Activated CD4-positive, alpha-beta T cell treated with anti-CD3 and anti-CD28 coated beads for 36 hours (primary cell): ENCODE measurements around the gene UNC45B. TPM values are rescaled to one million over a fixed set of nuclear protein-coding genes. Genes with fewer than 3 reads are reported as not detected.
"Not testable (repeated sequence)": the region's sequence is repeated elsewhere in the genome, so short reads cannot be mapped to it uniquely, and the experiment has no call there.

Experiments
- ATAC-seq: fragments of 200-7000 bp; cut with Tn5 transposase; one replicate; pipeline ENCODE4 v1.10.0; 2021; ENCODE audit warnings: mild to moderate bottlenecking, moderate library complexity
- CTCF ChIA-PET: fragments of 350-600 bp; sonication (Branson Sonifier 250); formaldehyde crosslinking; loops from one replicate; lab custom pipeline; 2021; ENCODE audit warnings: antibody characterized with exemption; lab: Charles Lee
- POLR2A ChIA-PET: fragments of 350-600 bp; sonication (Branson Sonifier 250); formaldehyde crosslinking; loops from one replicate; lab custom pipeline; 2021; ENCODE audit warnings: antibody characterized with exemption, inconsistent platforms; lab: Charles Lee
- DNase-seq: peaks from one replicate; pipeline ENCODE4 v3.0.0-alpha.2; 2020
- H3K27ac Mint-ChIP-seq: one replicate; pipeline ENCODE4 v1.8.0; 2021; ENCODE audit warnings: mixed read lengths
- H3K27me3 Mint-ChIP-seq: one replicate; pipeline ENCODE4 v1.8.0; 2021; ENCODE audit warnings: mixed read lengths
- H3K36me3 Mint-ChIP-seq: one replicate; pipeline ENCODE4 v1.8.0; 2021; ENCODE audit warnings: low read depth, mixed read lengths
- H3K4me1 Mint-ChIP-seq: one replicate; pipeline ENCODE4 v1.8.0; 2021; ENCODE audit warnings: mixed read lengths
- H3K4me3 Mint-ChIP-seq: one replicate; pipeline ENCODE4 v1.8.0; 2021; ENCODE audit warnings: mild to moderate bottlenecking, moderate library complexity, mixed read lengths
- H3K9me3 Mint-ChIP-seq: one replicate; pipeline ENCODE4 v1.8.0; 2021; ENCODE audit warnings: low read depth, mixed read lengths
- intact Hi-C, 2 experiments: fragments of 100-400 bp; cut with DNase I in 1 of 2; cut with micrococcal nuclease in 1 of 2; formaldehyde crosslinking; loops; one replicate each; pipeline versions ENCODE4 v1.14.2 to v1.15.1; 2022 to 2024; cut with DNase I, micrococcal nuclease
- total RNA-seq, 2 experiments: library from RNA; stranded (reverse); gene quantifications; one replicate each; pipeline ENCODE4 v1.2.3, GENCODE V29; 2021

UNC45B gene
- total RNA-seq, 2 experiments from 2014 or later: 0.07 TPM; not detected in 1

- Mint-ChIP-seq H3K27ac (peak overlapping the region; percentile 80), H3K9me3 (peaks cover 10% of the 10 kb centered on the region), H3K4me1 (peaks cover 80% of the 10 kb centered on the region), H3K27me3 (no peaks in the 10 kb centered on the region), H3K36me3 (no peaks in the 10 kb centered on the region), H3K4me3 (peak overlapping the region; percentile 49)
- ATAC-seq (peak; percentile 69), DNase-seq (no peak)
- CTCF ChIA-PET: interaction anchor here (0.5 to 2.5 kb wide), 10 partner anchors 8 to 365 kb away, joined by 3 to 8 read pairs (median 3); no protein-coding TSS in a partner anchor
- POLR2A ChIA-PET: interaction anchor here (0.5 to 2.0 kb wide), 8 partner anchors 24 to 363 kb away, joined by 3 to 11 read pairs (median 4); partner anchors contain the start of gene SLFN5
- intact Hi-C loops: loop anchor here (1.0 to 10.0 kb wide), 12 partner anchors 28 to 595 kb away; partner anchors contain the start of genes AP2B1 (in 1 of the 2), CCT6B (in 1 of the 2), RFFL (in 1 of the 2) and SLFN11 (in 1 of the 2)
Observed at GRCh38 chr17:35214192-35214591, 66.6 kb downstream of the UNC45B start.

- CTCF ChIA-PET: interaction anchor here (0.5 to 2.5 kb wide), 10 partner anchors 9 to 365 kb away, joined by 3 to 8 read pairs (median 3); no protein-coding TSS in a partner anchor
- intact Hi-C loops: loop anchor here (1.0 to 10.0 kb wide), 13 partner anchors 28 to 594 kb away; partner anchors contain the start of genes AP2B1 (in 1 of the 2), CCT6B (in 1 of the 2), NLE1 (in 1 of the 2) and RFFL (in 1 of the 2)
- Mint-ChIP-seq H3K27me3 (no peaks in the 10 kb centered on the region), H3K27ac (peak overlapping the region; percentile 80), H3K36me3 (no peaks in the 10 kb centered on the region), H3K4me3 (peak overlapping the region; percentile 49), H3K9me3 (peaks cover 8% of the 10 kb centered on the region), H3K4me1 (peaks cover 85% of the 10 kb centered on the region)
- DNase-seq (peak; percentile 54), ATAC-seq (peak; percentile 67)
- POLR2A ChIA-PET: interaction anchor here (0.5 to 2.0 kb wide), 6 partner anchors 24 to 362 kb away, joined by 3 to 11 read pairs (median 4); partner anchors contain the start of gene SLFN5
Observed at GRCh38 chr17:35214631-35215273, 67.1 kb downstream of the UNC45B start.

- peaks cover 81% of the 10 kb centered on the region for H3K4me1 Mint-ChIP-seq
- H3K27me3 Mint-ChIP-seq: no peaks in the 10 kb centered on the region
- DNase-seq (no peak), ATAC-seq (no peak)
- intact Hi-C loops: loop anchor here (5.0 to 10.0 kb wide), 3 partner anchors 75 to 252 kb away; partner anchors contain the start of genes CCT6B (in 1 of the 2), NLE1 (in 1 of the 2), SLFN11 (in 1 of the 2) and ZNF830 (in 1 of the 2)
- H3K27ac Mint-ChIP-seq: peak overlapping the region; percentile 4
- peaks cover 8% of the 10 kb centered on the region for H3K9me3 Mint-ChIP-seq
- ChIA-PET POLR2A (no interaction called here), CTCF (interaction anchor here (0.9 kb wide), 1 partner anchor 26 kb away, joined by 4 read pairs; the partner anchor contains the start of gene SLFN5)
- H3K36me3 Mint-ChIP-seq: peaks cover 7% of the 10 kb centered on the region
- no peak overlapping the region for H3K4me3 Mint-ChIP-seq
Observed at GRCh38 chr17:35217107-35217506, 69.5 kb downstream of the UNC45B start.

GRCh38 chr17:35218915-35219314 lies 71.3 kb downstream of the UNC45B start:
- Mint-ChIP-seq H3K27ac (peak overlapping the region; percentile 95), H3K4me3 (peak overlapping the region; percentile 57), H3K27me3 (no peaks in the 10 kb centered on the region), H3K9me3 (peaks cover 11% of the 10 kb centered on the region), H3K36me3 (peaks cover 17% of the 10 kb centered on the region), H3K4me1 (peaks cover 63% of the 10 kb centered on the region)
- CTCF ChIA-PET: interaction anchor here (0.6 to 1.0 kb wide), 4 partner anchors 22 to 100 kb away, joined by 3 read pairs; partner anchors contain the start of gene SLFN5
- DNase-seq: no peak
- ATAC-seq: no peak
- intact Hi-C loops: loop anchor here (5.0 to 10.0 kb wide), 3 partner anchors 77 to 254 kb away; partner anchors contain the start of genes CCT6B (in 1 of the 2), NLE1 (in 1 of the 2), SLFN11 (in 1 of the 2) and ZNF830 (in 1 of the 2)
- POLR2A ChIA-PET: interaction anchor here (0.6 kb wide), 1 partner anchor 21 kb away, joined by 4 read pairs; no protein-coding TSS in a partner anchor

- DNase-seq: no peak
- peaks cover 17% of the 10 kb centered on the region for H3K36me3 Mint-ChIP-seq
- intact Hi-C loops: no loop called here
- ChIA-PET POLR2A (interaction anchor here (0.6 kb wide), 1 partner anchor 17 kb away, joined by 4 read pairs; no protein-coding TSS in a partner anchor), CTCF (interaction anchor here (0.6 to 1.9 kb wide), 3 partner anchors 16 to 20 kb away, joined by 3 to 5 read pairs (median 4); partner anchors contain the start of gene SLFN5)
- no peak overlapping the region for H3K27ac Mint-ChIP-seq
- H3K4me3 Mint-ChIP-seq: no peak overlapping the region
- ATAC-seq: no peak
- H3K27me3 Mint-ChIP-seq: no peaks in the 10 kb centered on the region
- peaks cover 13% of the 10 kb centered on the region for H3K9me3 Mint-ChIP-seq
- H3K4me1 Mint-ChIP-seq: peaks cover 49% of the 10 kb centered on the region
Observed at GRCh38 chr17:35222452-35222851, 74.8 kb downstream of the UNC45B start.

GRCh38 chr17:35224436-35224835 lies 76.8 kb downstream of the UNC45B start:
- Mint-ChIP-seq H3K4me1 (peaks cover 44% of the 10 kb centered on the region), H3K9me3 (peaks cover 13% of the 10 kb centered on the region), H3K27ac (no peak overlapping the region), H3K27me3 (no peaks in the 10 kb centered on the region), H3K36me3 (peaks cover 17% of the 10 kb centered on the region), H3K4me3 (no peak overlapping the region)
- ATAC-seq (peak; percentile 49), DNase-seq (no peak)
- POLR2A ChIA-PET: interaction anchor here (0.8 kb wide), 1 partner anchor 14 kb away, joined by 6 read pairs; no protein-coding TSS in a partner anchor
- intact Hi-C loops: no loop called here
- CTCF ChIA-PET: interaction anchor here (0.9 to 1.0 kb wide), 2 partner anchors 11 to 18 kb away, joined by 3 to 5 read pairs; partner anchors contain the start of gene SLFN5

- Mint-ChIP-seq H3K27ac (no peak overlapping the region), H3K4me1 (peaks cover 47% of the 10 kb centered on the region), H3K9me3 (peaks cover 7% of the 10 kb centered on the region), H3K27me3 (no peaks in the 10 kb centered on the region), H3K4me3 (no peak overlapping the region), H3K36me3 (peaks cover 15% of the 10 kb centered on the region)
- no peak for DNase-seq
- ChIA-PET POLR2A (interaction anchor here (0.5 to 0.7 kb wide), 2 partner anchors 8 to 14 kb away, joined by 3 read pairs; no protein-coding TSS in a partner anchor), CTCF (interaction anchor here (0.7 to 2.1 kb wide), 2 partner anchors 11 to 108 kb away, joined by 3 to 11 read pairs; no protein-coding TSS in a partner anchor)
- intact Hi-C loops: no loop called here
- peak; percentile 72 for ATAC-seq
Observed at GRCh38 chr17:35227546-35227945, 79.9 kb downstream of the UNC45B start.

- intact Hi-C loops: no loop called here
- no peak overlapping the region for H3K27ac Mint-ChIP-seq
- peaks cover 7% of the 10 kb centered on the region for H3K36me3 Mint-ChIP-seq
- DNase-seq (no peak), ATAC-seq (no peak)
- peaks cover 54% of the 10 kb centered on the region for H3K4me1 Mint-ChIP-seq
- no peaks in the 10 kb centered on the region for H3K9me3 Mint-ChIP-seq
- ChIA-PET POLR2A (interaction anchor here (0.6 kb wide), 1 partner anchor 171 kb away, joined by 3 read pairs; no protein-coding TSS in a partner anchor), CTCF (no interaction called here)
- no peak overlapping the region for H3K4me3 Mint-ChIP-seq
- H3K27me3 Mint-ChIP-seq: no peaks in the 10 kb centered on the region
Observed at GRCh38 chr17:35229638-35230037, 82.0 kb downstream of the UNC45B start.

GRCh38 chr17:35234315-35234714 lies 86.7 kb downstream of the UNC45B start:
- H3K27ac Mint-ChIP-seq, H3K27me3 Mint-ChIP-seq, intact Hi-C loops, H3K4me3 Mint-ChIP-seq, ATAC-seq, H3K9me3 Mint-ChIP-seq, DNase-seq: not testable (repeated sequence)
- CTCF ChIA-PET: interaction anchor here (1.2 kb wide), 1 partner anchor 10 kb away, joined by 3 read pairs; no protein-coding TSS in a partner anchor
- peaks cover 80% of the 10 kb centered on the region for H3K4me1 Mint-ChIP-seq
- H3K36me3 Mint-ChIP-seq: peaks cover 11% of the 10 kb centered on the region
- POLR2A ChIA-PET: interaction anchor here (0.5 kb wide), 1 partner anchor 150 kb away, joined by 3 read pairs; no protein-coding TSS in a partner anchor

GRCh38 chr17:35235289-35235688 lies 87.7 kb downstream of the UNC45B start:
- H3K27ac Mint-ChIP-seq: peak overlapping the region; percentile 65
- no peak overlapping the region for H3K4me3 Mint-ChIP-seq
- intact Hi-C loops: no loop called here
- no peaks in the 10 kb centered on the region for H3K9me3 Mint-ChIP-seq
- DNase-seq (no peak), ATAC-seq (peak; percentile 42)
- H3K4me1 Mint-ChIP-seq: peaks cover 81% of the 10 kb centered on the region
- H3K36me3 Mint-ChIP-seq: peaks cover 9% of the 10 kb centered on the region
- ChIA-PET CTCF (interaction anchor here (0.7 to 1.4 kb wide), 4 partner anchors 11 to 77 kb away, joined by 3 to 4 read pairs (median 4); no protein-coding TSS in a partner anchor), POLR2A (interaction anchor here (0.8 kb wide), 1 partner anchor 8 kb away, joined by 3 read pairs; no protein-coding TSS in a partner anchor)
- no peaks in the 10 kb centered on the region for H3K27me3 Mint-ChIP-seq
